ENCODE data around the gene MPG.
A peak's percentile ranks its signal among the peaks of the same experiment; 100 is the strongest.

The MPG gene

DNA sequence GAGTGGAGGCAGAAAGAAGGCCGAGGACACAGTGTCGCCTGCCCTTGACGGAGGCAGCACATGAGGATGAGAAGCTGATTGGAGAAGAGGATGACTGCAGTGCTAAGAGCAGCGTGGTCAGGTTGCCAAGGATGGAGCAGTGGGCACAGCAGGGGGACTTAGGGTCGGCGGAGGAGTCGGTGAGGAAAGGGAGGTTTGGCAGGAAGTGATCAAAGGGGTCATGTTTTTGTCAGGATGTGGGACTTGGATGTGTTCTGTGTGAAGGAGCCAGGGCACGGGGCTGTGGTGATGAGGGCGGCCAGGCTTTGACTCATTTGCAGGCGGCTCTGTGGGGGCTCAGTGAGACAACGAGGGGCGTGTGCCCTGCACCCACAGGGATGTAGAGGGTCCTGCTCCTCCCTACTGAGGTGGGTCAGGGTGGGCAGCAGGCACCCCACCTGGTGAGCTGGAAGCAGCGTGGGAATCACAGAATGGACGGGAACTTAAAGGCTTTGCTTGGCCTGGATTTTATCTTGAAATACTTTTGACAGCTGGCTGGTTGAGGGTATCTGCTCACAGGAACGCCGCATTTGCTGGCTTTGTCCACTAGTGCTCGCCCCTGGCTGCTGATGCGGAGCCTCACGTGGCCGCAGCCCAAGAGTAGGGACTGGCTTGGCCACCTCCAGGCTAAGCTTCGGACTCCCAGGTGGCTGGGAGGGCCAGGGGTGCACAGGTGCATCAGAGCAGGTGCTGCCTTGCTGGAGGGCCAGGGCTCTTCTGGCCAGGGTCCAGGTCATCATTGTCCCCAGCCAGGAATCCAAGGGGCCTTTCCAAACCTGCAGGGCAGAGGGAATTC lies 6.0 kb downstream of the MPG start:
- no peak for DNase-seq (ENCODE audit: low read depth, low spot score)

DNA sequence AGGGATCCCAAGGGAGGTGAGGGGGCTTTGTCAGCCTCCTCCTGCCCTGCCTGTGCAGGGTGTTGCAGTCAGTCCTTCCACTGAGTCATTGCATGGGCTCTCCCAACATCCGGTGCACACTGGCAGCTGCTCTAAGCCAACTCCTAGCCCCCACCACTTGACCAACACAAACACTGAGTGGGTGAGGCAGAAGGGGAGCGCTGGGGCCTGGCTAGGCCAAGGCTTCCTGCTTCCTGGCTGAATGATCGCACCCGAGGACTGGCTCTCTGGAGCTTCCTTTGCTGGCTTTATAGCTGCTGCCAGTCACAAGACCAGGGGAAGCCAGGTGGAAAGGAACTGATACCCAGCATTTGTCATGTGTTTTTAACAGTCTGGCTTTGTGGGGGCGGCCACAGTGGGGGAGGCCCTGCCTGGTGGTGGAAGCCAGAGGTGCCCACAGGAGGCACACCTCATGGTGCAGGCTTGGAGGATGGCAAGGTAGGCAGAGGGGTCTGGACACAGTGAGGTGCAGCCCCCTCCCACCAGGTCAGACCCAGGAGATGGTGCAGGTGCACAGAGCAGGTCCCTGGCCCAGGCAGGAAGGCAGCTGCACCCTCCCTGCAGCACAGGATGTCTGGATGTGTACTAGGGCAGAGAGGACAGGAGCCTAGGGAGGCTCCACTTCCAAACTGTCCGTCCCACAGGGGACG lies 6.8 kb downstream of the MPG start:
- no peak for DNase-seq (ENCODE audit: low read depth, low spot score)

DNA sequence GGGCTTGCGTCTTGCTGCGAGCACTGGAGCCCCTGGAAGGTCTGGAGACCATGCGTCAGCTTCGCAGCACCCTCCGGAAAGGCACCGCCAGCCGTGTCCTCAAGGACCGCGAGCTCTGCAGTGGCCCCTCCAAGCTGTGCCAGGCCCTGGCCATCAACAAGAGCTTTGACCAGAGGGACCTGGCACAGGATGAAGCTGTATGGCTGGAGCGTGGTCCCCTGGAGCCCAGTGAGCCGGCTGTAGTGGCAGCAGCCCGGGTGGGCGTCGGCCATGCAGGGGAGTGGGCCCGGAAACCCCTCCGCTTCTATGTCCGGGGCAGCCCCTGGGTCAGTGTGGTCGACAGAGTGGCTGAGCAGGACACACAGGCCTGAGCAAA lies 7.4 kb downstream of the MPG start:
- no peak for DNase-seq (ENCODE audit: low read depth, low spot score)

DNA sequence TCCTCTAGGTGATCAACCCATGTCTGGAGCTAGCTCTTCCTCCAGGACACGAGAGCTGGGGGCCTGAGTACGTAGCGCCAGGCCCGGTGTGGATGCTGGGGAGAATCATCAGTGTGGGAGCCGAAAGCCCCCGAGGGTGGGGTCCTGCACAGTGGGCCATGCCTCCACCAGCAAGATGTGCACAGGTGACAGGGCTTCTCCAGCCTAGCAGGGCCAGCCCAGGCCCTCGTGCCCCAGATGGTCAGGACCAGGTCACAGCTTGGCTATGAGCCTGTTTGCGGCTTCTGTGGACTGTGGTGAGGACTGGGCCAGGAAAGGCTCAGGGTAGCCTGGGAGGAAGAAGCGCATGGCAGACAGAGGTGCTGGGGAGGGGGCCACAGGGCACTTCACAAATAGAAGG lies 7.8 kb downstream of the MPG start:
- no peak for DNase-seq (ENCODE audit: low read depth, low spot score)

DNA sequence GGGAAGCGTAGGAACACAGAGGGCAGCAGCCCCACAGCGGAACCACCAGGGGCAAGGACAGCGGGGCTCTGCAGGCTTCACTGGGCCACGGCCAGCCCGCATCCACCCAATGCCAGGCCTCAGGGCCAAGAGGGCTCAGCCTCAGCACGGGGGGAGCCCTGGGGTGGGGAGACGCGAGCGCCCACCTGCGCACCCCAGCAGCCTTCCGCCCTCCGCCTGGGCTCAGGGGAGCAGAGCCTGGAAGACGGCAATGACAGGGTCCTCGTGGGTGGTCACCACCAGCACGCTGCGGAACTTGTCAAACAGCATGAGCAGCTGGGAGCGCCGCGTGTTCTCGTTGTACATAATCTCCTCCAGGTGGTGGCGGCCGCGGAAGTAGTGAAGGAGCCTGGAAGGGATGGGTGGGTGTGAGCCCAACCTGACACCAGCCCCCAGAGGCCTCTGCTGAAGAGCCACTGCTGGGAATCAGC lies 8.5 kb downstream of the MPG start:
- no peak for DNase-seq (ENCODE audit: low read depth, low spot score)

DNA sequence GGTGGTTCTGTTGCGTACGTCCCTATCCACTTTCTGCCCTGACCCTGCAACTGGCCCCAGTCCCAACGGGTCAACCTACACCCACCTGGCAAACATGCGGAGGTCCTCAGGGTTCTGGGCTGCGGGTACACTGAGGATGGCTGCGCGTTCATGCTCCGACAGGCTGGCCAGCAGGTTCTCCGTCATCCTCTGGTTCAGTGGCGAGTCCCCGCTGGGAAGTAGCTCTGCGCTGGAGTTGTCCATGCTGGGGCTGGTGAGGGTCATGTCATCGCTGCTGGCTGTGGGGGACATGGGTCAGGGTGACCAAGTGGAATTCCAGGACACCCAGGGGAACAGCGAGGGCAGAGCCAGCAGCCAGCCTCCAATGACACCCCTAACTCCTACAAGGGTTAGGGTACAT lies 10.6 kb downstream of the MPG start:
- DNase-seq (ENCODE audit: low read depth, low spot score): no peak

DNA sequence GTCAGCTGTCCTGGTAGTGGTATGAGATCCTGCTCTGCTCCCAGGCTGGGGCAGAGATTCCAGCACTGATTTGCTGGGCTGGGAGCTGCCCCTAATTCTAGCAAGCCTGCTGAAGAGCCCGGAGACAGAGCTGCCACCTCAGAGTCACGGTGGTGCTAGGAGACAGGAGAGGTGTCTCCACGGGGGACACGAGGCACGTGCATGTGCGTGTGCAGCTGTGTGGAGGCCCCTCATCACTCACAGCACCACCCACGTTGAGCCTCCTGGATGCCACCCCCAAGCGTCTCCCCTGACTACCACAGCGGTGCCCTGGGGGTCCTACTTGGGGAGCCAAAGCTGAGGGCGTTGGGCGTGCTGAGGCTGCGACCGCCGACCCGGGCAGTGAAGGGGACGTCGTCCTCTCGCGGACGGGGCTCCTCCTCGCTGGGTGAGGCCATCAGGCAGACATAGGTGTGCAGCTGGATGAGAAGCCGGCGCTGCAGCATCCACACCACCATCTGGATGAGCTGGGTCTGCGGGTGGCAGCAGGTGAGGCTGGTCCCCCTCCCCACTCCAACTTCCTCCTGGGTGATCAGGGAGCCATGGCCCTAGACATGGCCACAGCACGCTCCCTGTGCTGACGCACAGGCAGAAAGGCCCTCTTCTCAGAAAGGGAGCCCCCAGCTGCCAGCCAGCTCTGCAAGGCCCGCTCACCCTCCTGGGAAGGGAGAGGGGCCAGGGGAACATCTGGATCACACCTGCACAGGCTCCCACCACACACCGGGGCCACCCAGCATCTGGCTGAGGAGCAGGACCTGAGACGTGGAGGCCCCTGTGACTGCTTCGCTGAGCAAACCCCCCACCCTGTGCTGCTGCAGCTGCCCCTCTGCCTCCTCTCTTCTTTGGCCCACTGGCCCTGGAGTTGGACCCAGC lies 11.6 kb downstream of the MPG start:
- DNase-seq (ENCODE audit: low read depth, low spot score): no peak

DNA sequence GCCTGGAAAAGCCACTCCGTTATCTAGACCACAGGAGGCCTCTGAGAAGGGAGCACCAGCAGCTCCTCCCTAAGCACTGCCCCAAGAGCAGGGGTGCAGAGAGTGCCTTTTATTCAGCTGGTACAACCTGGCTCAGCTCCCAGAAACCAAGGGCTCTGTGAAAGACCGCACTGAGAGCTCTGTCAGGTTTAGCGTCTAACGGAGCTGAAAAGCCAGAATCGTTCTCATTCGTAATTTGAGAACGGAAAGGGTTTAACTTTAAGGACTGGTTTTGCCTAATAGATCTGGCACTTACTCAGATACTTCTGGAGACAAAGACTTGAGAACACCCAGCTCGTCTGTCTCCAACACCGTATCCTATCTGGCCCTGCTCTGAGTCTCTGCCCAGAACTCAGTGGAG lies 13.5 kb downstream of the MPG start:
- DNase-seq (ENCODE audit: low read depth, low spot score): no peak

DNA sequence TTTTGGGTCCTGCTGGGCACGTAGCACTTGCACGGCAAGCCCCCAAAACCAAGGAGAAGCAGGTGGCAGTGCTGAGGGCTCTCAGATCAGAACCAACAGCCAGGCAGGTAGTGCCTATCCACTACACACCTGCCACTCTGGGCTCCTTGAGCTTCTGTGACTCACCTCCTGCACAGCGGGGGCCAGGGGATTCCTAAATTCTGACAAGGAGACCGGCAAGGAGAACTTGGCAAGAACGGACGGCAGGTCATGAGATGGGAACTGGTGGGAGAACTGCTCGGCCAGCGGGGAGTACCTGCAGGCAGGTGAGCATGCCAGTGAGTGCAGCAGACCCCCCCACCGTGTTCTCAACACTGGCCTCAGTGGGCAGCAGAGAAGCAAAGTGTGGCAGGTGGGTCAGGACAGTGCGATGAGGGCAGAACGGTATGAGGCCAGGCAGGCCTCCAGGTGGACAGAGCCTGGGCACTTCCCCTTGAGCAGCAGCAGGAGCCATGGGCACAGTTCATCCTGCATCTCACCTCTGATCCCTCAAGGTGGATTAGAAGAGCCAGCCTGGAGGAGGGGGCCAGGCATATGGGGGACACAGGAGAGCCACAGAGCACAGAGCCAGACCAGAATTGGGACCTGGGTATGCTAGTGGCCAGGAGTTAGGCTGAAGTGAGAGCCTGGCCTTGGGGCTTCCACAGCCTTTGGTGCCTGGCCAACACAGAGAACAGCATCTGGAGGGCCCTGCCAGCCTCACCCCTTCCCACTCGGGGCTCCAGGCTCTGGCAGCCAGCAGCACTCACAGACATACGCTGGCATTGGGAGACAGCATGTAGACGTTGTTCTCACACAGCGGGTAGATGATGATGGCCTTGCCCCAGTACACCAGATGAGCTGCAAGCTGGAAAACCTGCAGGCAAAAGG lies 14.7 kb downstream of the MPG start:
- no peak for DNase-seq (ENCODE audit: low read depth, low spot score)

DNA sequence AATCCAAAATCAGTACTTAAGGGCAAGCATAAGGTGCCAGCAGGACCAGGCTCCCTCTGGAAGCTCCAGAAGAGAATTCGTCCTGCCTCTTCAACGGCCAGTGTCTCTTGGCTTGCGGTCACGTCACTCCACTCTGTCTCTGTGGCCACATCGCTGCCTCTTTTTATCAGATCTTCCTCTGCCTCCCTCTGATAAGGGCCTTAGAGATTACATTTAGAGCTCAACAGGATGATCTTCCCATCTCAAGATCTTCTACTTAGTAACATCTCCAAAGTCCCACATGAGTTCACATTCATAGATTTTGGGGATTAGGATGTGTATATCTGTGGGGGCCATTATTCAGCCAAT lies 16.9 kb downstream of the MPG start:
- no peak for DNase-seq (ENCODE audit: low read depth, low spot score)

DNA sequence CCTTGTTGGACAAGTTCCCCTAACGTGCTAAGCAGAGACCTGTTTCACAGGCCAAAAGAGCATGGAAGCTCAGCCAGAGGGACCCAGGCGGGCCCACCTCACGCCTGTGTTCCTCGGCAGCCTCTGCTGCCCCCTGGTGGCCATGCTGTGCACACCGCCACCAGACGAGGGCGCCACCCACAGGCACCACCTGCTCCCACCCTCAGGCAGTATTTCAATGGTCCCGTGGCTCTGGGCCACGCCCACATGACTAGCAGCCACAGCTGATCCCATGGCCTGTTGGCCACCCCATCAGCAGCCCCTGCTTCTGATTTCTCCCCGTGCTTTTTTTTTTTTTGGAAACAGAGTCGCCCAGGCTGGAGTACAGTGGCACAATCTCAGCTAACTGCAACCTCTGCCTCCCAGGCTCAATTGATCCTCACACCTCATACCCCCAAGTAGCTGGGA lies 18.9 kb downstream of the MPG start:
- DNase-seq (ENCODE audit: low read depth, low spot score): peak; percentile 74

DNA sequence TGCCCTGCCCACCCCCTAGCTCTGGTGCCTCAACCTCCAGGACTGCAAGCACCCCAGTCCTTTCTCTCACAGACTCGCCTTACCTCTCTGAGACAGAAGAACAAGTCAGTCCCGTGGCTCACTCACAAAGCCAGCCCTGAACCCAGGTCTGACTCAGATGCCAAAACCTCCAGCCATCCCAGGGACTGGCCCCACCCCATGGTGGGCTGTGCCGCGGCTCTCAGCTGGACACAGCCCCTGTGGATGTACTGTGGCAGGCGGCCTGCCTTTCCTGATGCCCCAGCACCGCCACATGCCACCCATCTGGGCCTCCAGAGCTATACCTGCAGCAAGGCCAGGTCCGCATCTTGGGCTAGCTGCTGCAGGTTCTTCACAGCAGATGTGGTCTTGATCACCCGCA lies 19.8 kb downstream of the MPG start:
- DNase-seq (ENCODE audit: low read depth, low spot score): no peak

DNA sequence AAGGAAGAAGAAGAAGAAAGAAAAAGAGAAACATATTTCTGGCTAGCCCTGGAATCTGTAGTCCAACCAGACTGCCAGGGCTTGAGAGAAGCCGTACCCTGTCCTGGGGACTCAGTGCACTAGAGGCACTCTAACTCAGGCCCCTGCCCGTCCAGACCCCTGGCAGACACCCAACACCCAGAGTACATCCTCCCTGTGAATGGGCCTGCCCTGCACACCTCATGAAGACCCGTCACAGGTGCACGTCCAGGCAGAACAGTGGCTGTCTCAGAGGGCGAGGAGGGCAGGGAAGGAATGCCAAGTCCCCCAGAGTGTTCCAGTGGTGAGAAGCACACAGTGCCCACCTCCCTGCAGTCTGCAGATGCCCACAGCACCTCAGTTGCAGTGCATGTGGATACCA lies 23.0 kb downstream of the MPG start:
- DNase-seq (ENCODE audit: low read depth, low spot score): no peak

DNA sequence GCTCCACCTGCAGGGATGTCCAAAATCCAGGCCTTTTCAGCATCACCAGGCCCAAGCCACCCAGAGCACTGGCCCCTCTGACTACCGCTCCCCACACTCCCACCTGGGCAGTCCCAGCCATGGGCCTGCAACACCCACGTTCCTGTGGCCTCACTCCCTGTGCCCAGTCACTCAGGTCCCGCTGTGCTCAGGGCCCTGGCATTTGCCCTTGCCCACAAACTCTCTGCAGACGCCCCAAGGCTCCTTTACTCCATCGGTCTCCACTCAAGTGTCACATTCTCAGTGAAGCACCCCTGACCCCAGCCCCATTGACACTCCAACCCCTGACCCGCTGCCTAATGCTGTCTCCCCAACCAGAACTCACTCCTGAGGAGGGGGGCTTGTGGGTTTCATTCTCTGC lies 23.6 kb downstream of the MPG start:
- no peak for DNase-seq (ENCODE audit: low read depth, low spot score)

DNA sequence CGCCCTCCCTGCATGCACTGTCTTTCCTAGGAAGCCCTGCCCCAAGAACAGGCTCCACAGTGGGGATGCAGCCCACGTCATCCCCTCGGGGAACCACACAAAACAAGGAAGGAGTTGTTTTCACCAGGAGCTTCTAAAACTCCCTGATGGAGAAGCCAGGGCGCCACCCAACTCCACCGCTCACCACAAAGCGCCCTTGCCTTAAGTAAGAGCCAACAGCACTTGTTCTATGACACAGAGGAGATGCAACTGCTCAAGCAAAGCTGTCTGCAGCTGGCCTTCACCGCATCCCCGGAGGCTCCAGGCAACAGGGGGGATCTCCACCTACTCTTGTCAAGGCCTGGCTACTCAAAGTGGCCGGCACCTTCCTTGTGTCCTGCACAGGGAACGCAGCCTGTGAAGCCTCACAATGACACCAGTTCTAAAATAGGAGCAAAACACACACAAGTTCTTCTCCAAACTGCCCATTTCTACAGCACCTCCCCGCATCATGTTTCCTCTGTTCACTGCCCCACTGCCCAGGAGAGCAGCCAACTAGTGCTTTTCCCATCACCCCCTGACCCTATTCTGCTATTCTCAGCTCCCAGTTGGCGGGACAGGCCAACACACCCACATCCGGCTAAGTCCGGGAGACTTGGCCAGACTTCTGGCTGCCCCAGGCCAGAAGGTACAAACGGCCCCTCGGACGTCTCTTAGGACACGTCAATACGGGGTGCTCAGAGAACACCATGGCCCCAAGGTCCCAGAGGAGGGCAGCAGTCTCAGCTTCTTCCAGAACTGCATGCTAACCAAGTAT lies 24.2 kb downstream of the MPG start:
- DNase-seq (ENCODE audit: low read depth, low spot score): no peak

DNA sequence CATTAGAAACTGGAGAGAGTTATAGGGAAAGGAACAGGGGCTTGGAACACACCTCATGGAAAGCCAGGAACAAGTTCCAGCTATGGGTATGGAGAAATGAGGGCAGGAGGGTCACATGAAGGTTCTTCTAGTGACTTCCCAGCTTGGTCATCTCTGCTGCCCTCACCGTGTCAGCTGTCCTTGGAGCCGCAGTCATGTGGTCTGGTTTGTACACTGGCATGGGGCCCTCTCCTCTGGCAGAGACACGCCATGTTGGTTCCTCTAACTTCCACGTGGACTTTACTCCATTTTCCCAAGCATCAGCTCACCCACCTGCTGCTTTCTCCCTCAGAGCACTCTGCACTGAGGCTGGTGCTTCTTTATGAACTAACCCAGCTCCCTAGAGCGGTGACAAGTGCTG lies 26.3 kb downstream of the MPG start:
- DNase-seq (ENCODE audit: low read depth, low spot score): no peak

DNA sequence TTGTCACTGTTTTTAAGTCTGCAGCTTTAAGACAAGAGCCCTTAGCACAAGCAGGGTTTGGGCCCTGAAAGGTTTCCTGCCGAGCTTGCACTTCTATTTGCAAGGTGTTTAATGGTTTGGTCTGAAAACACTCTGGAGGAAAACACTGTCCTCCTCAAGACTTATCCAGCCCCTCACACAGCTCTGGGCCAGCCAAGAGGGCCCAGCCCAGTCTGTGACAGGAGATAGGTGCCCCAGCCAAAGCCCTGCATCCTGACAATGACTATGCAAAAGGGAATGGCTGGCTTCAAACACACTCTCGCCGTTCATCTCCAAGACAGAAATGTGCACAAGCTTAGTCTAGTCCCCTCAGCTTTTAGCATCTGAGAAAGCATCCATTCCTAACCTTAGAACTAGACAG lies 26.9 kb downstream of the MPG start:
- no peak for DNase-seq (ENCODE audit: low read depth, low spot score)

DNA sequence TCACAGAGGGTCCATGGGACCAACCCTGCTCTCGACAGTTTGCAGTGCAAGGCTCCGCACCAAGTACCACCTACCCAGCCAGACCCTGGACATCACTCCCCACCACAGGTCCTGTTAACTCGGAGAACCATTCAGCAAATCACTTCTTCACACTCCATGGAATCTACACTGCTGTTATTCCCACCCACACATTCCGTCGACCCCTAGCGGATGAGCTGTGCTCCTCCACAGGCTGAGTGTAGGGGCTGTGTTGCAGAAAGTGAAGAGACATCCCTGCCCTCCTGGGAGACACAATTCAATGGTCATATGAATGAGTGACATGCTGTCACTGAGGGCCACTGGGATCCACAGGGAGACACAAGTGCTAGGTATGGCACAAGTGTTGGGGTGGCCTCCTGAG lies 27.5 kb downstream of the MPG start:
- no peak for DNase-seq (ENCODE audit: low read depth, low spot score)

DNA sequence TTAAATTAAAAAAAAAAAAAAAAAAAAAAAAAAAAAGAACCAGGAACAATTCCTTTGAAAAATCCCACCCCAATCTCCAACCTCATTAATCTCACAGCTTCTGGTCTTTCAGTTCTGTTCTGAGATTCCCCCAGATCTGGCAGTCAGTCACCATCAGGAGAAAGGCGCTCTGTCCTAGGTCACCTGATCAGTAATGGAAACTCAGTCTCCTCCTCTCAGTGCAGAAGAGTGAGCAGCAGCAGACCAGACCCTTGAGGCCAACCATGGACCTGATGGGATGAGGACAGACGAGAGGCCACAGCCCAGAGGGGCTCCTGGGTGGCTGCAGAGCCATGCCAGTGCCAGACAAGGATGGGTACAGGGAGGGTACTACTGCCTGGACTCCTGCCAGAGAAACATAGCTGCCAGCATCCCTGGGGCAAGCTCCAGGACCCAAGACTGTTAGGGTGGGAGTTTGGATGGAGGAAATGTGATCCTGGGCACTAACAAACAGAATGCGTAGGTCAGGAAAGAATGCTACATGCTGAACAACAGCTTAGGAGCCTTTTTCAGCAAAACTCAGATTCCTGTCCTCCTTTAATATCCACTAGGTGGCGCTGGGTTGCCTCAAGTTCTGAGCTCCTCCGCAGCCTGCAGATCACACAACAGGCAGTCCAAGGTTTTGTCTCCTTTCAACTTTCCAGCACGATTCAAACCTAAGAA lies 28.7 kb downstream of the MPG start:
- peak; percentile 65 for DNase-seq (ENCODE audit: low read depth, low spot score)

Data from iPS DF 19.7 (cell line).